Neural cell (in vitro differentiated cells): ENCODE results near the gene ITGA1. TPM values are rescaled to one million over a fixed set of nuclear protein-coding genes. Genes with fewer than 3 reads are reported as not detected.

Source experiments
- H2AFZ ChIP-seq: fragments of 200-600, 300-800 bp; sonication (generic), shearing (Covaris generic); 2 replicates; pipeline ENCODE4 v1.6.0; 2014; ENCODE audit warnings: low read depth, mild to moderate bottlenecking, antibody characterized with exemption, low read length, moderate library complexity
- H3F3A ChIP-seq: fragments of 200-600 bp; shearing (Covaris generic); 2 replicates; pipeline ENCODE4 v1.6.1; 2016; ENCODE audit warnings: mild to moderate bottlenecking, moderate library complexity, mixed read lengths, antibody characterized with exemption, low read length; ENCODE audit not compliant: insufficient read depth, poor library complexity, severe bottlenecking
- H3K27ac ChIP-seq: fragments of 200-600, 300-800 bp; sonication (generic), shearing (Covaris generic); 2 replicates; pipeline ENCODE4 v1.5.1; 2014; ENCODE audit warnings: mild to moderate bottlenecking, low read length, moderate library complexity
- H3K27me3 ChIP-seq: fragments of 300-800, 200-600 bp; sonication (generic), shearing (Covaris generic); 2 replicates; pipeline ENCODE4 v1.6.0; 2014; ENCODE audit warnings: mild to moderate bottlenecking, low read depth, low read length, moderate library complexity; ENCODE audit not compliant: insufficient read depth
- H3K36me3 ChIP-seq: fragments of 300-800, 200-600 bp; sonication (generic), shearing (Covaris generic); 2 replicates; pipeline ENCODE4 v1.5.1; 2014; ENCODE audit warnings: mild to moderate bottlenecking, antibody characterized with exemption, low read length, moderate library complexity; ENCODE audit not compliant: insufficient read depth
- H3K4me2 ChIP-seq: fragments of 300-800, 200-600 bp; sonication (generic), shearing (Covaris generic); 2 replicates; pipeline ENCODE4 v1.6.0; 2014; ENCODE audit warnings: mild to moderate bottlenecking, low read length
- H3K4me3 ChIP-seq: fragments of 300-800, 200-600 bp; sonication (generic), shearing (Covaris generic); 2 replicates; pipeline ENCODE4 v1.5.1; 2014; ENCODE audit warnings: mild to moderate bottlenecking, low read length, moderate library complexity
- H3K79me2 ChIP-seq: fragments of 200-600 bp; shearing (Covaris generic); replicated peaks from 2 replicates; pipeline ENCODE4 v1.6.0; 2014; ENCODE audit warnings: mild to moderate bottlenecking, low read length, moderate library complexity; ENCODE audit not compliant: insufficient read depth
- H3K9ac ChIP-seq: fragments of 300-800, 200-600 bp; sonication (generic), shearing (Covaris generic); 2 replicates; pipeline ENCODE4 v1.6.1; 2016; ENCODE audit warnings: mild to moderate bottlenecking, low read length, mixed read lengths
- H3K9me2 ChIP-seq: fragments of 200-600 bp; shearing (Covaris generic); 2 replicates; pipeline ENCODE4 v1.6.1; 2016; ENCODE audit warnings: mild to moderate bottlenecking, low read length, mixed read lengths; ENCODE audit not compliant: insufficient read depth
- H3K9me3 ChIP-seq: fragments of 200-600, 300-800 bp; sonication (generic), shearing (Covaris generic); 2 replicates; pipeline ENCODE4 v1.6.1; 2016; ENCODE audit warnings: mild to moderate bottlenecking, mixed run types, low read length, moderate library complexity, mixed read lengths
- H4K20me1 ChIP-seq: fragments of 200-600 bp; shearing (Covaris generic); 2 replicates; pipeline ENCODE4 v1.6.1; 2016; ENCODE audit warnings: mild to moderate bottlenecking, mixed run types; ENCODE audit not compliant: insufficient read depth
- EP300 ChIP-seq: fragments of 450-650 bp; conservative IDR thresholded peaks from 2 replicates; pipeline ENCODE4 v1.6.1; 2014; ENCODE audit warnings: antibody characterized with exemption, mild to moderate bottlenecking, moderate library complexity; ENCODE audit not compliant: poor library complexity, severe bottlenecking
- EZH2 ChIP-seq: fragments of 200-600, 300-800 bp; shearing (Covaris generic), sonication (generic); IDR thresholded peaks from 2 replicates; pipeline ENCODE4 v1.6.1; 2014; ENCODE audit warnings: antibody characterized with exemption, low read length, borderline replicate concordance, mild to moderate bottlenecking; ENCODE audit not compliant: insufficient read depth, poor library complexity, severe bottlenecking
- MXI1 ChIP-seq: fragments of 450-650 bp; conservative IDR thresholded peaks from 2 replicates; pipeline ENCODE4 v1.6.1; 2014; ENCODE audit warnings: antibody characterized with exemption, mild to moderate bottlenecking; ENCODE audit not compliant: poor library complexity, severe bottlenecking
- POLR2AphosphoS5 ChIP-seq: IDR thresholded peaks from 2 replicates; pipeline ENCODE4 v1.6.1; 2012
- RAD21 ChIP-seq: fragments of 450-650 bp; conservative IDR thresholded peaks from 2 replicates; pipeline ENCODE4 v1.6.1; 2014; ENCODE audit warnings: antibody characterized with exemption, mild to moderate bottlenecking, moderate library complexity
- SMC3 ChIP-seq: fragments of 450-650 bp; conservative IDR thresholded peaks from 2 replicates; pipeline ENCODE4 v1.6.1; 2014; ENCODE audit warnings: antibody characterized with exemption, mild to moderate bottlenecking, moderate library complexity; ENCODE audit not compliant: poor library complexity
- TAF1 ChIP-seq: IDR thresholded peaks from 2 replicates; pipeline ENCODE4 v1.6.1; 2012; ENCODE audit warnings: low read depth
- polyA plus RNA-seq: library from polyadenylated mRNA; depleted of rRNA; stranded (reverse); fragments of >200 nt; gene quantifications from 2 replicates; pipeline ENCODE4 v1.2.3, GENCODE V29; 2014
- TF ChIP-seq, protein P1 (sequence below): fragments of 450-650 bp; IDR thresholded peaks from 2 replicates; pipeline ENCODE4 v1.5.1; 2014; ENCODE audit warnings: antibody characterized with exemption, mild to moderate bottlenecking, moderate library complexity; ENCODE audit not compliant: poor library complexity, severe bottlenecking
- TF ChIP-seq, protein P2 (sequence below): IDR thresholded peaks from 2 replicates; pipeline ENCODE4 v1.6.1; 2012; ENCODE audit warnings: borderline replicate concordance

ITGA1 gene
- polyA plus RNA-seq, 1 donor from 2014 or later: 0.15 TPM

DNA sequence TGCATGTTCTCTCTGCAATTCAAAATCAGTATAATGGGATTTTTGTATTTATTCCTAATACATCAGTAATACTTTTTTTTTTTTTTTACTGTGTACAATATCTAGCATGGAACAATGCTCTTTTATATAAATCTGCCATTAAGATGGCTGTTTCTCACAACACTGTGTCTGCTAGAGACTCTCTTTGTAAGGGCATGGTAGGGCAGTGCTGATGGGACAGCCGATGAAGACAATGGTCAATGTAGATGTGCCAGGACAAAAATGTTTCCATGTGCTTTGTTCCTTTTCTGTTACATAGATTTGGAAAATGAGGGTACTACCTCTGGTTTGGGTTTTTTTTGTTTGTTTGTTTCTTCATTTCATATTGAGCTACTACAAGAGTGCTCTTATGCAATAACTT, 106.1 kb downstream of the ITGA1 start:
- Histone ChIP-seq H3K27ac (no peak overlapping the region), H3K4me3 (no peak overlapping the region)

DNA sequence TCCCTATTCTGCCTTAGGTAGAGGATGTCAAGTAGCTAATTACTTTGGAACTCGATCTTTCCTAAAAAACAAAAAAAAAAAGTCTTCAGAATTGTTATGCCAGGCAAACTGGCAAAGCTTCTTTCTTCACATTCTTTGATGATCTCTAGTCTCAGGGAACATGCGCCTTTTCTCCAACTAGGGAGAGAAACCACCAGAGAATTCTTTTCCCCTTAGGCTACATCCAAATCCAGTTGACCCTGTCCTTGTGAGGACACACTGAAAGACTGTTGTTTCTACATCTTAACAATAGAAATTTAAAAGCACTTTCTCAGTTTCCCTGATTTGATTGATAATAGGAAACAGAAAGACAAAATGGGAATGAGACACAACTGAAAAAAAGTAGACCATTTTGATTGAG, 106.7 kb downstream of the ITGA1 start:
- Histone ChIP-seq H3K9me2 (no peaks in the 10 kb centered on the region), H3K4me2 (no peak overlapping the region)

More for the DNA sequence above, 106.1 kb downstream of the ITGA1 start:
- H4K20me1 ChIP-seq: no peaks in the 10 kb centered on the region
- TF ChIP-seq POLR2AphosphoS5: no peak
- TF ChIP-seq TAF1: no peak
- TF ChIP-seq, protein P1, sequence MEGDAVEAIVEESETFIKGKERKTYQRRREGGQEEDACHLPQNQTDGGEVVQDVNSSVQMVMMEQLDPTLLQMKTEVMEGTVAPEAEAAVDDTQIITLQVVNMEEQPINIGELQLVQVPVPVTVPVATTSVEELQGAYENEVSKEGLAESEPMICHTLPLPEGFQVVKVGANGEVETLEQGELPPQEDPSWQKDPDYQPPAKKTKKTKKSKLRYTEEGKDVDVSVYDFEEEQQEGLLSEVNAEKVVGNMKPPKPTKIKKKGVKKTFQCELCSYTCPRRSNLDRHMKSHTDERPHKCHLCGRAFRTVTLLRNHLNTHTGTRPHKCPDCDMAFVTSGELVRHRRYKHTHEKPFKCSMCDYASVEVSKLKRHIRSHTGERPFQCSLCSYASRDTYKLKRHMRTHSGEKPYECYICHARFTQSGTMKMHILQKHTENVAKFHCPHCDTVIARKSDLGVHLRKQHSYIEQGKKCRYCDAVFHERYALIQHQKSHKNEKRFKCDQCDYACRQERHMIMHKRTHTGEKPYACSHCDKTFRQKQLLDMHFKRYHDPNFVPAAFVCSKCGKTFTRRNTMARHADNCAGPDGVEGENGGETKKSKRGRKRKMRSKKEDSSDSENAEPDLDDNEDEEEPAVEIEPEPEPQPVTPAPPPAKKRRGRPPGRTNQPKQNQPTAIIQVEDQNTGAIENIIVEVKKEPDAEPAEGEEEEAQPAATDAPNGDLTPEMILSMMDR: no peak
- no peak for TF ChIP-seq MXI1
- H3K4me2 ChIP-seq: no peak overlapping the region
- H3K79me2 ChIP-seq: no peaks in the 10 kb centered on the region
- H3K27me3 ChIP-seq: no peaks in the 10 kb centered on the region
- no peaks in the 10 kb centered on the region for H3F3A ChIP-seq
- no peaks in the 10 kb centered on the region for H3K9me2 ChIP-seq
- H3K9me3 ChIP-seq: no peaks in the 10 kb centered on the region
- H2AFZ ChIP-seq: no peak overlapping the region
- no peaks in the 10 kb centered on the region for H3K36me3 ChIP-seq
- H3K9ac ChIP-seq: no peak overlapping the region

DNA sequence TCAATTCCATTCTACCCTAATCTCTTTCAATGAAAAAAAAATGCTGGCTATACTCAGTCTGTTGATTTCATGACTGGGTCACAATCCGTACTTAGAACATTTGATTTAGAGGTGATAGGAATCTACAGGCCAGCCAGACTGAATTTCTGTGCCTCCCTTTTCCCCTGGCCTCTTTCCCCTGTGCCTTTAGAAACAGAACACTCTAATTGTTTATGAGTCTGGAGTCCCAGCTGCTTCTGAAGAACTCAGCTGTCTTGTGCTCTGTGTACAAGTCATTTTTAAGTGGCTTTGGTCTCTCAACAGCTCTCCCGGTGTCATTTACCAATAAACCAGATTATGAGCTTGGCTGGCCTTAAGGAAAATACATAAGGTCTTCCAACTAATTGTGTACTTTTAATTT, 107.4 kb downstream of the ITGA1 start:
- Histone ChIP-seq H4K20me1 (no peaks in the 10 kb centered on the region), H3F3A (no peaks in the 10 kb centered on the region), H3K79me2 (no peaks in the 10 kb centered on the region), H3K27me3 (no peaks in the 10 kb centered on the region), H3K9ac (no peak overlapping the region), H3K4me2 (no peak overlapping the region), H3K9me2 (no peaks in the 10 kb centered on the region), H2AFZ (no peak overlapping the region), H3K9me3 (no peaks in the 10 kb centered on the region), H3K4me3 (no peak overlapping the region), H3K36me3 (no peaks in the 10 kb centered on the region), H3K27ac (no peak overlapping the region)
- TF ChIP-seq SMC3 (no peak), MXI1 (no peak), TAF1 (no peak), EZH2 (no peak), EP300 (no peak), POLR2AphosphoS5 (no peak), RAD21 (no peak)
- TF ChIP-seq, protein P1: no peak
- TF ChIP-seq, protein P2, sequence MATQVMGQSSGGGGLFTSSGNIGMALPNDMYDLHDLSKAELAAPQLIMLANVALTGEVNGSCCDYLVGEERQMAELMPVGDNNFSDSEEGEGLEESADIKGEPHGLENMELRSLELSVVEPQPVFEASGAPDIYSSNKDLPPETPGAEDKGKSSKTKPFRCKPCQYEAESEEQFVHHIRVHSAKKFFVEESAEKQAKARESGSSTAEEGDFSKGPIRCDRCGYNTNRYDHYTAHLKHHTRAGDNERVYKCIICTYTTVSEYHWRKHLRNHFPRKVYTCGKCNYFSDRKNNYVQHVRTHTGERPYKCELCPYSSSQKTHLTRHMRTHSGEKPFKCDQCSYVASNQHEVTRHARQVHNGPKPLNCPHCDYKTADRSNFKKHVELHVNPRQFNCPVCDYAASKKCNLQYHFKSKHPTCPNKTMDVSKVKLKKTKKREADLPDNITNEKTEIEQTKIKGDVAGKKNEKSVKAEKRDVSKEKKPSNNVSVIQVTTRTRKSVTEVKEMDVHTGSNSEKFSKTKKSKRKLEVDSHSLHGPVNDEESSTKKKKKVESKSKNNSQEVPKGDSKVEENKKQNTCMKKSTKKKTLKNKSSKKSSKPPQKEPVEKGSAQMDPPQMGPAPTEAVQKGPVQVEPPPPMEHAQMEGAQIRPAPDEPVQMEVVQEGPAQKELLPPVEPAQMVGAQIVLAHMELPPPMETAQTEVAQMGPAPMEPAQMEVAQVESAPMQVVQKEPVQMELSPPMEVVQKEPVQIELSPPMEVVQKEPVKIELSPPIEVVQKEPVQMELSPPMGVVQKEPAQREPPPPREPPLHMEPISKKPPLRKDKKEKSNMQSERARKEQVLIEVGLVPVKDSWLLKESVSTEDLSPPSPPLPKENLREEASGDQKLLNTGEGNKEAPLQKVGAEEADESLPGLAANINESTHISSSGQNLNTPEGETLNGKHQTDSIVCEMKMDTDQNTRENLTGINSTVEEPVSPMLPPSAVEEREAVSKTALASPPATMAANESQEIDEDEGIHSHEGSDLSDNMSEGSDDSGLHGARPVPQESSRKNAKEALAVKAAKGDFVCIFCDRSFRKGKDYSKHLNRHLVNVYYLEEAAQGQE: no peak

More for the DNA sequence above, 106.7 kb downstream of the ITGA1 start:
- TF ChIP-seq, protein P1: no peak
- TF ChIP-seq EZH2: no peak
- no peak for TF ChIP-seq POLR2AphosphoS5
- TF ChIP-seq TAF1: no peak
- no peak for TF ChIP-seq EP300
- no peak for TF ChIP-seq SMC3
- Histone ChIP-seq H3K27me3 (no peaks in the 10 kb centered on the region), H3K36me3 (no peaks in the 10 kb centered on the region), H4K20me1 (no peaks in the 10 kb centered on the region), H3K9me3 (no peaks in the 10 kb centered on the region), H3K27ac (no peak overlapping the region), H3K9ac (no peak overlapping the region), H2AFZ (no peak overlapping the region), H3F3A (no peaks in the 10 kb centered on the region), H3K79me2 (no peaks in the 10 kb centered on the region), H3K4me3 (no peak overlapping the region)
